ENCODE measurements around the gene LRP4.
A peak's percentile ranks its signal among the peaks of the same experiment; 100 is the strongest.
"Not testable (repeated sequence)": the region's sequence is repeated elsewhere in the genome, so short reads cannot be mapped to it uniquely, and the experiment has no call there.

Gene LRP4

GRCh38 chr11:46918083-46918787 lies at the start of gene LRP4:
TSS of gene LRP4 (minus strand) at chr11:46918550. CDS start at chr11:46918379, 171 bp downstream.
- Histone ChIP-seq H3K4me3 (peak within 1 kb of the TSS; percentile 44 to 79 (median 56)), H3K27ac (peak within 1 kb of the TSS in 20 of 21 experiments; percentile 23 to 87 (median 81))

- no peak overlapping the region for H3K27ac ChIP-seq
- H3K4me3 ChIP-seq: no peak overlapping the region
These were observed 49.6 kb upstream of the LRP4 start for GRCh38 chr11:46967962-46968361.

- H3K27ac ChIP-seq: no peak overlapping the region
These were observed 48.4 kb upstream of the LRP4 start for GRCh38 chr11:46966773-46967172.

GRCh38 chr11:46963844-46964243 lies 45.5 kb upstream of the LRP4 start:
- no peak overlapping the region for H3K4me3 ChIP-seq
- H3K27ac ChIP-seq: no peak overlapping the region

More at GRCh38 chr11:46966773-46967172, 48.4 kb upstream of the LRP4 start:
- H3K4me3 ChIP-seq: no peak overlapping the region

GRCh38 chr11:46961886-46962285 lies 43.5 kb upstream of the LRP4 start:
- not testable (repeated sequence) for H3K27ac ChIP-seq, H3K4me3 ChIP-seq

GRCh38 chr11:46961041-46961440 lies 42.7 kb upstream of the LRP4 start:
- Histone ChIP-seq H3K4me3 (no peak overlapping the region), H3K27ac (no peak overlapping the region)

- H3K4me3 ChIP-seq: no peak overlapping the region
- H3K27ac ChIP-seq: no peak overlapping the region
These were observed 40.4 kb upstream of the LRP4 start for GRCh38 chr11:46958777-46959176.

GRCh38 chr11:46953093-46953492 lies 34.7 kb upstream of the LRP4 start:
- Histone ChIP-seq H3K4me3 (no peak overlapping the region), H3K27ac (no peak overlapping the region)

- Histone ChIP-seq H3K4me3 (no peak overlapping the region), H3K27ac (no peak overlapping the region)
These were observed 34.2 kb upstream of the LRP4 start for GRCh38 chr11:46952553-46952952.

- no peak overlapping the region for H3K27ac ChIP-seq
- H3K4me3 ChIP-seq: no peak overlapping the region
These were observed 33.5 kb upstream of the LRP4 start for GRCh38 chr11:46951864-46952263.

- H3K27ac ChIP-seq: peak overlapping the region in 1 of 21 experiments; percentile 34
- H3K4me3 ChIP-seq: no peak overlapping the region
These were observed 30.9 kb upstream of the LRP4 start for GRCh38 chr11:46949297-46949696.

GRCh38 chr11:46948378-46949131 lies 30.2 kb upstream of the LRP4 start:
- H3K4me3 ChIP-seq: no peak overlapping the region
- H3K27ac ChIP-seq: peak overlapping the region in 3 of 21 experiments; percentile 18 to 56 (median 28)

GRCh38 chr11:46947399-46948077 lies 29.2 kb upstream of the LRP4 start:
- H3K4me3 ChIP-seq: no peak overlapping the region
- peak overlapping the region in 1 of 21 experiments; percentile 18 for H3K27ac ChIP-seq

- Histone ChIP-seq H3K4me3 (no peak overlapping the region), H3K27ac (peak overlapping the region in 4 of 21 experiments; percentile 1 to 47 (median 30))
These were observed 26.2 kb upstream of the LRP4 start for GRCh38 chr11:46944356-46945075.

- no peak overlapping the region for H3K27ac ChIP-seq
- H3K4me3 ChIP-seq: no peak overlapping the region
These were observed 23.8 kb upstream of the LRP4 start for GRCh38 chr11:46942172-46942571.

- Histone ChIP-seq H3K27ac (peak within 1 kb of the TSS in 18 of 21 experiments; percentile 6 to 83 (median 64)), H3K4me3 (peak within 1 kb of the TSS; percentile 52 to 83 (median 59))
These were observed 18.1 kb upstream of the LRP4 start, which contains the start of gene CSTPP1 for GRCh38 chr11:46936138-46937110. TSS of gene CSTPP1 (plus strand) at chr11:46936761. CDS start at chr11:46936806, 45 bp downstream.

- no peak overlapping the region for H3K4me3 ChIP-seq
- no peak overlapping the region for H3K27ac ChIP-seq
These were observed 11.7 kb upstream of the LRP4 start for GRCh38 chr11:46930089-46930488.

- not testable (repeated sequence) for H3K27ac ChIP-seq, H3K4me3 ChIP-seq
These were observed 10.4 kb upstream of the LRP4 start for GRCh38 chr11:46928701-46929100.

- not testable (repeated sequence) for H3K27ac ChIP-seq
These were observed 9.6 kb upstream of the LRP4 start for GRCh38 chr11:46927928-46928327.

More at GRCh38 chr11:46927928-46928327, 9.6 kb upstream of the LRP4 start:
- not testable (repeated sequence) for H3K4me3 ChIP-seq

Data from skin epidermis (tissue), 12 donors.